Bronchial epithelial cell (primary cell): ENCODE results near the gene LAMA3. TPM values are rescaled to one million over a fixed set of nuclear protein-coding genes. Genes with fewer than 3 reads are reported as not detected.

Experiments used
- DNase-seq: peaks from one replicate; pipeline ENCODE4 v3.0.0-alpha.2; 2010; ENCODE audit warnings: low read depth
- FAIRE-seq: peaks from 2 replicates; lab custom pipeline; 2011; peaks lifted over from hg19 to GRCh38; lab: Jason Lieb, UNC
- H3K27me3 ChIP-seq: 2 replicates; pipeline ENCODE4 v1.5.1; 2011; ENCODE audit warnings: low read length; ENCODE audit not compliant: control insufficient read depth, insufficient read depth
- H3K36me3 ChIP-seq: 2 replicates; pipeline ENCODE4 v1.5.1; 2011; ENCODE audit warnings: low read length; ENCODE audit not compliant: control insufficient read depth, insufficient read depth
- H3K4me3 ChIP-seq: 2 replicates; pipeline ENCODE4 v1.5.1; 2011; ENCODE audit warnings: mild to moderate bottlenecking, low read depth, low read length, control low read depth
- CTCF ChIP-seq: IDR thresholded peaks from 2 replicates; pipeline ENCODE4 v1.5.1; 2011; ENCODE audit warnings: mild to moderate bottlenecking, moderate library complexity, low read length, control low read depth, inconsistent platforms; ENCODE audit not compliant: insufficient read depth, severe bottlenecking
- total RNA-seq: library from RNA; depleted of rRNA; stranded (reverse); fragments of >200 nt; gene quantifications from 2 replicates; pipeline ENCODE4 v1.2.1, GENCODE V29; 2014

Gene LAMA3
- total RNA-seq, 1 donor from 2014 or later = 531 TPM

GRCh38 chr18:23667114-23667513 is 22.1 kb upstream of the LAMA3 start:
- DNase-seq = no peak
- Histone ChIP-seq H3K27me3 (no peaks in the 10 kb centered on the region), H3K4me3 (no peak overlapping the region), H3K36me3 (no peaks in the 10 kb centered on the region)
- no peak for FAIRE-seq
- TF ChIP-seq CTCF = no peak

- H3K4me3 ChIP-seq = no peak overlapping the region
- H3K27me3 ChIP-seq = no peaks in the 10 kb centered on the region
- no peak for TF ChIP-seq CTCF
- FAIRE-seq (no peak), DNase-seq (no peak)
- H3K36me3 ChIP-seq = no peaks in the 10 kb centered on the region
Measured at GRCh38 chr18:23668731-23669130, 20.5 kb upstream of the LAMA3 start.

GRCh38 chr18:23669202-23669766 is 20.0 kb upstream of the LAMA3 start:
- FAIRE-seq (no peak), DNase-seq (no peak)
- H3K4me3 ChIP-seq = no peak overlapping the region
- no peak for TF ChIP-seq CTCF
- no peaks in the 10 kb centered on the region for H3K36me3 ChIP-seq
- H3K27me3 ChIP-seq = no peaks in the 10 kb centered on the region

- Histone ChIP-seq H3K4me3 (no peak overlapping the region), H3K27me3 (no peaks in the 10 kb centered on the region), H3K36me3 (no peaks in the 10 kb centered on the region)
- DNase-seq (no peak), FAIRE-seq (no peak)
- no peak for TF ChIP-seq CTCF
Measured at GRCh38 chr18:23669804-23670405, 19.3 kb upstream of the LAMA3 start.

GRCh38 chr18:23671564-23671963 is 17.7 kb upstream of the LAMA3 start:
- H3K4me3 ChIP-seq = no peak overlapping the region
- FAIRE-seq = no peak
- no peak for DNase-seq
- H3K27me3 ChIP-seq = no peaks in the 10 kb centered on the region
- no peaks in the 10 kb centered on the region for H3K36me3 ChIP-seq
- no peak for TF ChIP-seq CTCF

- no peak for FAIRE-seq
- DNase-seq = peak; percentile 92
- Histone ChIP-seq H3K4me3 (no peak overlapping the region), H3K27me3 (no peaks in the 10 kb centered on the region), H3K36me3 (no peaks in the 10 kb centered on the region)
- no peak for TF ChIP-seq CTCF
Measured at GRCh38 chr18:23673725-23674124, 15.5 kb upstream of the LAMA3 start.
